H1 (cell line): ENCODE data around the gene OLFM1. TPM values are rescaled to one million over a fixed set of nuclear protein-coding genes. Genes with fewer than 3 reads are reported as not detected.

Source experiments
- CTCF ChIA-PET: fragments of 300-600 bp; sonication (Branson Sonifier 250); formaldehyde crosslinking; loops from one replicate; lab custom pipeline; 2021; ENCODE audit not compliant: partially characterized antibody; lab: Charles Lee
- POLR2A ChIA-PET: fragments of 300-600 bp; sonication (Branson Sonifier 250); formaldehyde crosslinking; loops from one replicate; lab custom pipeline; 2021; ENCODE audit warnings: inconsistent platforms; ENCODE audit not compliant: partially characterized antibody; lab: Charles Lee
- DNase-seq, 2 experiments: peaks; one replicate each; pipeline versions ENCODE4 v3.0.0 to v3.0.0-alpha.2; 2010 to 2022; ENCODE audit warnings: low spot score in 2 of 2, low read depth in 1 of 2, mixed read lengths in 1 of 2
- FAIRE-seq: peaks from 2 replicates; lab custom pipeline; 2011; peaks lifted over from hg19 to GRCh38; lab: Jason Lieb, UNC
- H2AFZ ChIP-seq: 2 replicates; pipeline ENCODE4 v1.8.1; 2012; ENCODE audit warnings: low read length, inconsistent platforms
- H2AK5ac ChIP-seq: 2 replicates; pipeline ENCODE4 v1.6.1; 2013; ENCODE audit warnings: low read depth, low read length
- H2BK120ac ChIP-seq: replicated peaks from 2 replicates; pipeline ENCODE3; 2013; ENCODE audit warnings: low read depth, low read length, inconsistent platforms
- H2BK12ac ChIP-seq: 2 replicates; pipeline ENCODE4 v1.6.1; 2013; ENCODE audit warnings: low read depth, low read length
- H2BK15ac ChIP-seq: 2 replicates; pipeline ENCODE4 v1.6.1; 2013; ENCODE audit warnings: low read length
- H2BK20ac ChIP-seq: 2 replicates; pipeline ENCODE4 v1.6.1; 2013; ENCODE audit warnings: low read length
- H2BK5ac ChIP-seq: 2 replicates; pipeline ENCODE4 v1.6.1; 2013; ENCODE audit warnings: low read depth, low read length
- H3K14ac ChIP-seq: 2 replicates; pipeline ENCODE4 v1.6.1; 2013; ENCODE audit warnings: inconsistent platforms; ENCODE audit not compliant: insufficient read length
- H3K18ac ChIP-seq: 2 replicates; pipeline ENCODE4 v1.6.1; 2013; ENCODE audit warnings: low read length; ENCODE audit errors: extremely low read depth
- H3K23ac ChIP-seq: 2 replicates; pipeline ENCODE4 v1.6.1; 2013; ENCODE audit warnings: inconsistent platforms; ENCODE audit not compliant: insufficient read length
- H3K23me2 ChIP-seq: 2 replicates; pipeline ENCODE4 v1.6.1; 2013; ENCODE audit warnings: low read depth, low read length
- H3K27ac ChIP-seq: 2 replicates; pipeline ENCODE4 v1.6.1; 2011; ENCODE audit warnings: low read depth, low read length, inconsistent platforms
- H3K27me3 ChIP-seq, 4 experiments: replicated peaks in 1 of 4; 1 replicate in 1 of 4; 2 replicates in 3 of 4; pipeline versions ENCODE4 v1.6.1 to v1.8.1; 2011 to 2013; ENCODE audit warnings: low read length in 3 of 4, mild to moderate bottlenecking in 3 of 4, inconsistent platforms in 2 of 4, mixed read lengths in 2 of 4, moderate library complexity in 1 of 4; ENCODE audit not compliant: control insufficient read depth in 3 of 4, insufficient read depth in 3 of 4; ENCODE audit errors: extremely low read depth in 1 of 4
- H3K36me3 ChIP-seq, 4 experiments: 2 replicates each; pipeline versions ENCODE4 v1.6.1 to v1.8.1; 2011 to 2013; ENCODE audit warnings: mild to moderate bottlenecking in 4 of 4, low read length in 3 of 4, moderate library complexity in 2 of 4, control low read depth in 1 of 4, inconsistent platforms in 1 of 4; ENCODE audit not compliant: insufficient read depth in 4 of 4, control insufficient read depth in 2 of 4
- H3K4ac ChIP-seq: replicated peaks from 2 replicates; pipeline ENCODE3; 2013; ENCODE audit warnings: low read length, low read depth, mixed read lengths, inconsistent platforms; ENCODE audit not compliant: insufficient read length
- H3K4me1 ChIP-seq, 4 experiments: replicated peaks in 1 of 4; 1 replicate in 1 of 4; 2 replicates in 3 of 4; pipeline versions ENCODE4 v1.6.1 to v1.8.1; 2011 to 2013; ENCODE audit warnings: low read length in 3 of 4, inconsistent platforms in 2 of 4, mixed read lengths in 1 of 4; ENCODE audit not compliant: insufficient read depth in 4 of 4, control insufficient read depth in 3 of 4
- H3K4me2 ChIP-seq, 2 experiments: 2 replicates each; pipeline versions ENCODE4 v1.6.1 to v1.8.1; 2011 to 2013; ENCODE audit warnings: low read depth in 2 of 2, low read length in 2 of 2, control low read depth in 1 of 2, inconsistent platforms in 1 of 2, mild to moderate bottlenecking in 1 of 2; ENCODE audit not compliant: insufficient read depth in 1 of 2
- H3K4me3 ChIP-seq, 4 experiments: fragments of 200-600, 300-600 bp in 1 of 4; sonication (generic), shearing (Covaris generic), sonication (Bioruptor Twin) in 1 of 4; 2 replicates each; pipeline versions ENCODE4 v1.5.1 to v1.8.1; 2011 to 2016; ENCODE audit warnings: low read length in 4 of 4, low read depth in 3 of 4, control low read depth in 2 of 4, inconsistent platforms in 2 of 4, mild to moderate bottlenecking in 2 of 4, mixed read lengths in 1 of 4, moderate library complexity in 1 of 4; ENCODE audit not compliant: insufficient read depth in 2 of 4; ENCODE audit errors: extremely low read depth in 1 of 4
- H3K56ac ChIP-seq: replicated peaks from 2 replicates; pipeline ENCODE3; 2013; ENCODE audit warnings: low read depth, mild to moderate bottlenecking, mixed read lengths, low read length, inconsistent platforms; ENCODE audit not compliant: insufficient read length
- H3K79me1 ChIP-seq: 2 replicates; pipeline ENCODE4 v1.6.1; 2013; ENCODE audit warnings: low read depth, low read length, control low read depth
- H3K79me2 ChIP-seq, 2 experiments: 2 replicates each; pipeline versions ENCODE4 v1.6.1 to v1.8.1; 2012 to 2013; ENCODE audit warnings: low read length in 2 of 2, mild to moderate bottlenecking in 2 of 2, inconsistent platforms in 1 of 2; ENCODE audit not compliant: insufficient read depth in 2 of 2, control insufficient read depth in 1 of 2
- H3K9ac ChIP-seq, 4 experiments: replicated peaks in 1 of 4; 1 replicate in 1 of 4; 2 replicates in 3 of 4; pipeline versions ENCODE4 v1.6.1 to v1.8.1; 2011 to 2013; ENCODE audit warnings: low read depth in 3 of 4, low read length in 3 of 4, control low read depth in 2 of 4, mild to moderate bottlenecking in 2 of 4, moderate library complexity in 2 of 4, inconsistent platforms in 1 of 4; ENCODE audit errors: extremely low read depth in 1 of 4
- H3K9me3 ChIP-seq, 2 experiments: 2 replicates each; pipeline versions ENCODE4 v1.6.1 to v1.8.1; 2012 to 2013; ENCODE audit warnings: mild to moderate bottlenecking in 2 of 2, moderate library complexity in 2 of 2, control low read depth in 1 of 2, inconsistent platforms in 1 of 2, low read depth in 1 of 2, low read length in 1 of 2, mixed read lengths in 1 of 2; ENCODE audit not compliant: insufficient read depth in 2 of 2
- H4K20me1 ChIP-seq, 2 experiments: replicated peaks in 1 of 2; 2 replicates each; pipeline versions ENCODE3 to v1.8.1; 2011 to 2013; ENCODE audit warnings: inconsistent platforms in 2 of 2, low read length in 2 of 2, mild to moderate bottlenecking in 1 of 2; ENCODE audit not compliant: insufficient read depth in 2 of 2, control insufficient read depth in 1 of 2
- H4K5ac ChIP-seq: 2 replicates; pipeline ENCODE4 v1.6.1; 2013; ENCODE audit warnings: low read length, low read depth, mixed read lengths, inconsistent platforms; ENCODE audit not compliant: insufficient read length
- H4K8ac ChIP-seq: 2 replicates; pipeline ENCODE4 v1.8.0; 2013; ENCODE audit warnings: mild to moderate bottlenecking, moderate library complexity, low read length, inconsistent platforms; ENCODE audit not compliant: insufficient read depth; ENCODE audit errors: extremely low read depth
- H4K91ac ChIP-seq: replicated peaks from 2 replicates; pipeline ENCODE3; 2013; ENCODE audit warnings: low read length, mixed read lengths, inconsistent platforms; ENCODE audit not compliant: insufficient read length
- ATF2 ChIP-seq: IDR thresholded peaks from 2 replicates; pipeline ENCODE4 v1.6.1; 2012; ENCODE audit warnings: low read length, inconsistent platforms
- BACH1 ChIP-seq: IDR thresholded peaks from 2 replicates; pipeline ENCODE4 v1.6.1; 2012; ENCODE audit warnings: low read length, improper control_type of control experiment
- BCL11A ChIP-seq, 2 experiments: IDR thresholded peaks; one replicate each; pipeline ENCODE4 v1.6.1; 2011; ENCODE audit warnings: low read depth in 2 of 2, low read length in 2 of 2, mild to moderate bottlenecking in 2 of 2
- BRCA1 ChIP-seq: IDR thresholded peaks from 2 replicates; pipeline ENCODE4 v1.6.1; 2012; ENCODE audit warnings: low read depth, low read length, improper control_type of control experiment
- EP300 ChIP-seq, 2 experiments: IDR thresholded peaks; 1 replicate in 1 of 2; 2 replicates in 1 of 2; pipeline ENCODE4 v1.6.1; 2011 to 2012; ENCODE audit warnings: low read depth in 2 of 2, low read length in 2 of 2, mild to moderate bottlenecking in 2 of 2, borderline replicate concordance in 1 of 2, inconsistent platforms in 1 of 2, moderate library complexity in 1 of 2
- EZH2 ChIP-seq: fragments of 200-600 bp; sonication (generic); IDR thresholded peaks from 2 replicates; pipeline ENCODE4 v1.7.1; 2012; ENCODE audit warnings: low read depth, mild to moderate bottlenecking, moderate library complexity, low read length, inconsistent platforms; ENCODE audit not compliant: severe bottlenecking
- HDAC6 ChIP-seq: IDR thresholded peaks from one replicate; pipeline ENCODE4 v1.7.1; 2012; ENCODE audit warnings: low read depth, mild to moderate bottlenecking, inconsistent platforms, low read length, moderate library complexity
- MAFK ChIP-seq: IDR thresholded peaks from 2 replicates; pipeline ENCODE4 v1.6.1; 2012; ENCODE audit warnings: low read depth, mild to moderate bottlenecking, improper control_type of control experiment, low read length
- RFX5 ChIP-seq: IDR thresholded peaks from 2 replicates; pipeline ENCODE4 v1.6.1; 2011; ENCODE audit warnings: low read depth, low read length, improper control_type of control experiment, borderline replicate concordance
- SIN3A ChIP-seq, 2 experiments: IDR thresholded peaks in 1 of 2; conservative IDR thresholded peaks in 1 of 2; 2 replicates each; pipeline ENCODE4 v1.6.1; 2011 to 2012; ENCODE audit warnings: low read length in 2 of 2, improper control_type of control experiment in 1 of 2, low read depth in 1 of 2, mild to moderate bottlenecking in 1 of 2
- SP4 ChIP-seq: IDR thresholded peaks from 2 replicates; pipeline ENCODE4 v1.6.1; 2012; ENCODE audit warnings: low read length, inconsistent platforms
- TBP ChIP-seq: IDR thresholded peaks from 2 replicates; pipeline ENCODE4 v1.6.1; 2011; ENCODE audit warnings: low read depth, low read length, improper control_type of control experiment
- WGBS, 2 experiments: shearing (Covaris generic) in 1 of 2; methylation state at CpG; one replicate each; pipeline versions ENCODE4 v1.1.6 to v1.1.7; 2013 to 2015; ENCODE audit warnings: low lambda C conversion rate in 2 of 2, mixed read lengths in 2 of 2, inconsistent platforms in 1 of 2, low coverage in 1 of 2, missing lambda C conversion rate in 1 of 2; ENCODE audit not compliant: insufficient replicate concordance in 2 of 2, insufficient coverage in 1 of 2, insufficient read length in 1 of 2; ENCODE audit errors: extremely low coverage in 1 of 2, missing lambda C conversion rate in 1 of 2; 5-methylcytosine and 5-hydroxymethylcytosine counted together
- polyA plus RNA-seq, 7 experiments: library from polyadenylated mRNA; depleted of rRNA in 3 of 7; stranded (reverse) in 5 of 7; unstranded in 2 of 7; fragments of >200 nt in 5 of 7; fragments of 200-250 nt in 2 of 7; gene quantifications; 1 replicate in 5 of 7; 2 replicates in 1 of 7; 4 replicates in 1 of 7; pipeline versions ENCODE4 v1.2.1 to v1.2.3, GENCODE V29; 2011 to 2013; ENCODE audit warnings: missing spikeins in 2 of 7, mixed read lengths in 2 of 7
- total RNA-seq: library from RNA; stranded (reverse); fragmentation: NEBNext Ultra II Directional; extraction: Animal tissue kit (Norgen Biotek cat#: 25700); gene quantifications from 2 replicates; pipeline ENCODE4 v1.2.1, GENCODE V29; 2021

Gene OLFM1
- total and polyA plus RNA-seq, 2 of the 8 experiments (the other 6 are each of a cell fraction or from before 2014, with no cell fraction given): 53.0 to 53.4 TPM

- Histone ChIP-seq H2BK15ac (no peak overlapping the region), H3K79me2 (no peaks in the 10 kb centered on the region; a peak in 1 of 4 replicates), H3K23me2 (peaks cover 6% of the 10 kb centered on the region; the same call in 1 of the 2 replicates), H3K79me1 (no peaks in the 10 kb centered on the region; the same call in 1 of the 2 replicates), H2AK5ac (no peak overlapping the region), H3K14ac (no peak overlapping the region), H3K18ac (no peak overlapping the region), H2BK120ac (no peak overlapping the region), H2BK5ac (no peak overlapping the region), H3K36me3 (no peaks in the 10 kb centered on the region), H2BK20ac (no peak overlapping the region), H3K4ac (no peak overlapping the region), H3K56ac (no peak overlapping the region), H3K4me1 (peaks cover 0 to 21% (median 6%) of the 10 kb centered on the region in 4 experiments; a peak in 5 of 7 replicates), H3K27me3 (peaks cover 0 to 2% (median 0%) of the 10 kb centered on the region in 4 experiments; a peak in 2 of 7 replicates), H3K23ac (no peak overlapping the region), H3K9me3 (no peaks in the 10 kb centered on the region), H4K8ac (no peak overlapping the region), H3K9ac (no peak overlapping the region), H3K4me3 (no peak overlapping the region), H2AFZ (no peak overlapping the region), H3K4me2 (no peak overlapping the region; a peak in 1 of 4 replicates), H4K91ac (no peak overlapping the region), H4K5ac (no peak overlapping the region), H3K27ac (no peak overlapping the region), H4K20me1 (peaks cover 0 to 6% of the 10 kb centered on the region in 2 experiments), H2BK12ac (no peak overlapping the region)
- 83% methylated on average over 7 of the region's 7 CpGs; no CpG with 5 or more reads in 1 of the 2 experiments for WGBS, 2 experiments
- CTCF ChIA-PET: interaction anchor here (0.7 to 12.6 kb wide), 4 partner anchors 12 to 332 kb away, joined by 3 to 137 read pairs (median 4); no protein-coding TSS in a partner anchor
- FAIRE-seq (no peak), DNase-seq (no peak)
- POLR2A ChIA-PET: no interaction called here
- no peak for TF ChIP-seq HDAC6
- TF ChIP-seq BRCA1: no peak
- no peak for TF ChIP-seq EP300 (IDR thresholded peaks at IDR 0.05; ENCODE audit: borderline replicate concordance in 1 of 2, low read depth in 2 of 2, low read length in 2 of 2)
- no peak for TF ChIP-seq EZH2
- no peak for TF ChIP-seq ATF2
- no peak for TF ChIP-seq MAFK
- no peak for TF ChIP-seq TBP
- no peak for TF ChIP-seq RFX5
- no peak for TF ChIP-seq BACH1
- TF ChIP-seq SP4: no peak
- TF ChIP-seq SIN3A (conservative IDR thresholded peaks at IDR 0.05 in 1 of 2, IDR thresholded peaks at IDR 0.05 in 1 of 2; ENCODE audit: low read depth in 1 of 2, low read length in 2 of 2): no peak
- no peak for TF ChIP-seq BCL11A (IDR thresholded peaks at IDR 0.05; ENCODE audit: low read depth in 2 of 2, low read length in 2 of 2)
Observed at GRCh38 chr9:135082536-135082935, 4.9 kb upstream of the OLFM1 start.
